ENCODE measurements around the gene MARCHF3.
"Not testable (repeated sequence)": the region's sequence is repeated elsewhere in the genome, so short reads cannot be mapped to it uniquely, and the experiment has no call there.

The MARCHF3 gene

GRCh38 chr5:127008300-127008975, 21.9 kb downstream of the MARCHF3 start:
- H3K23ac ChIP-seq (ENCODE audit: low read length): no peak overlapping the region
- no peaks in the 10 kb centered on the region for H3K9me3 ChIP-seq (ENCODE audit: insufficient read depth, low read depth, low read length)
- H3K4ac ChIP-seq (ENCODE audit: low read depth, low read length): no peak overlapping the region
- H3K79me1 ChIP-seq (ENCODE audit: low read length): no peaks in the 10 kb centered on the region
- no peak overlapping the region for H2AK5ac ChIP-seq (ENCODE audit: low read length)
- no peak overlapping the region for H3K18ac ChIP-seq (ENCODE audit: low read length)
- no peak overlapping the region for H2BK5ac ChIP-seq (ENCODE audit: low read depth, low read length, poor library complexity)
- H3K9ac ChIP-seq (ENCODE audit: low read length): no peak overlapping the region
- H3K79me2 ChIP-seq (ENCODE audit: control insufficient read depth, insufficient read depth, low read length, poor library complexity): no peaks in the 10 kb centered on the region
- DNase-seq: no peak
- H4K12ac ChIP-seq (ENCODE audit: low read depth, low read length): no peak overlapping the region
- H3K4me1 ChIP-seq (ENCODE audit: control insufficient read depth in 1 of 2, insufficient read depth in 2 of 2, low read length in 2 of 2): no peaks in the 10 kb centered on the region
- H3K36me3 ChIP-seq (ENCODE audit: control insufficient read depth in 1 of 2, insufficient read depth in 2 of 2, low read length in 2 of 2): no peaks in the 10 kb centered on the region
- WGBS (ENCODE audit: extremely low coverage, insufficient coverage, insufficient read length): no CpG with 5 or more reads among the region's 6 CpGs
- H3K14ac ChIP-seq (ENCODE audit: low read length): no peak overlapping the region
- no peak overlapping the region for H2BK120ac ChIP-seq (ENCODE audit: insufficient read depth, low read length, poor library complexity)
- no peak overlapping the region for H3K4me2 ChIP-seq (ENCODE audit: low read length)
- no peak overlapping the region for H4K8ac ChIP-seq (ENCODE audit: low read depth, low read length)
- no peak overlapping the region for H4K91ac ChIP-seq (ENCODE audit: low read depth, low read length)
- no peak overlapping the region for H2BK12ac ChIP-seq (ENCODE audit: low read length)
- H3K27ac ChIP-seq (ENCODE audit: low read depth, low read length): no peak overlapping the region
- H3K4me3 ChIP-seq (ENCODE audit: low read depth, low read length): no peak overlapping the region
- H3K27me3 ChIP-seq (ENCODE audit: insufficient read depth, low read length): no peaks in the 10 kb centered on the region
- H2AFZ ChIP-seq (ENCODE audit: insufficient read depth, low read length, poor library complexity): no peak overlapping the region

GRCh38 chr5:127007522-127007921, 22.8 kb downstream of the MARCHF3 start:
- Histone ChIP-seq H3K27me3 (ENCODE audit: insufficient read depth, low read length) (no peaks in the 10 kb centered on the region), H3K23ac (ENCODE audit: low read length) (no peak overlapping the region), H3K4ac (ENCODE audit: low read depth, low read length) (no peak overlapping the region), H3K9ac (ENCODE audit: low read length) (no peak overlapping the region), H2AFZ (ENCODE audit: insufficient read depth, low read length, poor library complexity) (no peak overlapping the region), H2BK5ac (ENCODE audit: low read depth, low read length, poor library complexity) (no peak overlapping the region), H2BK120ac (ENCODE audit: insufficient read depth, low read length, poor library complexity) (no peak overlapping the region), H4K12ac (ENCODE audit: low read depth, low read length) (no peak overlapping the region), H3K27ac (ENCODE audit: low read depth, low read length) (no peak overlapping the region), H3K79me2 (ENCODE audit: control insufficient read depth, insufficient read depth, low read length, poor library complexity) (no peaks in the 10 kb centered on the region), H3K36me3 (ENCODE audit: control insufficient read depth in 1 of 2, insufficient read depth in 2 of 2, low read length in 2 of 2) (no peaks in the 10 kb centered on the region), H3K18ac (ENCODE audit: low read length) (no peak overlapping the region), H2AK5ac (ENCODE audit: low read length) (no peak overlapping the region), H3K9me3 (ENCODE audit: insufficient read depth, low read depth, low read length) (no peaks in the 10 kb centered on the region), H3K4me3 (ENCODE audit: low read depth, low read length) (no peak overlapping the region), H4K91ac (ENCODE audit: low read depth, low read length) (no peak overlapping the region), H4K8ac (ENCODE audit: low read depth, low read length) (no peak overlapping the region), H2BK12ac (ENCODE audit: low read length) (no peak overlapping the region), H3K4me2 (ENCODE audit: low read length) (no peak overlapping the region), H3K4me1 (ENCODE audit: control insufficient read depth in 1 of 2, insufficient read depth in 2 of 2, low read length in 2 of 2) (peaks cover 0 to 4% of the 10 kb centered on the region in 2 experiments), H3K79me1 (ENCODE audit: low read length) (no peaks in the 10 kb centered on the region), H3K14ac (ENCODE audit: low read length) (no peak overlapping the region)
- WGBS (ENCODE audit: extremely low coverage, insufficient coverage, insufficient read length): no CpG with 5 or more reads among the region's 1 CpG
- no peak for DNase-seq

GRCh38 chr5:127006744-127007143, 23.6 kb downstream of the MARCHF3 start:
- Histone ChIP-seq H3K4me1 (ENCODE audit: control insufficient read depth in 1 of 2, insufficient read depth in 2 of 2, low read length in 2 of 2) (peaks cover 0 to 7% of the 10 kb centered on the region in 2 experiments), H3K27ac (ENCODE audit: low read depth, low read length) (no peak overlapping the region)

GRCh38 chr5:127005282-127005681, 25.1 kb downstream of the MARCHF3 start:
- H3K4me1 ChIP-seq (ENCODE audit: control insufficient read depth in 1 of 2, insufficient read depth in 2 of 2, low read length in 2 of 2): peaks cover 0 to 11% of the 10 kb centered on the region in 2 experiments
- not testable (repeated sequence) for H3K9me3 ChIP-seq (ENCODE audit: insufficient read depth, low read depth, low read length)

More at GRCh38 chr5:127006744-127007143, 23.6 kb downstream of the MARCHF3 start:
- Histone ChIP-seq H2AK5ac (ENCODE audit: low read length) (no peak overlapping the region), H3K23ac (ENCODE audit: low read length) (no peak overlapping the region), H3K27me3 (ENCODE audit: insufficient read depth, low read length) (no peaks in the 10 kb centered on the region), H3K36me3 (ENCODE audit: control insufficient read depth in 1 of 2, insufficient read depth in 2 of 2, low read length in 2 of 2) (no peaks in the 10 kb centered on the region), H4K91ac (ENCODE audit: low read depth, low read length) (no peak overlapping the region), H3K4me2 (ENCODE audit: low read length) (no peak overlapping the region), H3K9ac (ENCODE audit: low read length) (no peak overlapping the region), H2BK12ac (ENCODE audit: low read length) (no peak overlapping the region), H4K12ac (ENCODE audit: low read depth, low read length) (no peak overlapping the region), H4K8ac (ENCODE audit: low read depth, low read length) (no peak overlapping the region), H3K79me1 (ENCODE audit: low read length) (no peaks in the 10 kb centered on the region), H3K4ac (ENCODE audit: low read depth, low read length) (no peak overlapping the region), H2BK120ac (ENCODE audit: insufficient read depth, low read length, poor library complexity) (no peak overlapping the region), H3K9me3 (ENCODE audit: insufficient read depth, low read depth, low read length) (no peaks in the 10 kb centered on the region), H3K14ac (ENCODE audit: low read length) (no peak overlapping the region), H2BK5ac (ENCODE audit: low read depth, low read length, poor library complexity) (no peak overlapping the region), H3K79me2 (ENCODE audit: control insufficient read depth, insufficient read depth, low read length, poor library complexity) (no peaks in the 10 kb centered on the region), H2AFZ (ENCODE audit: insufficient read depth, low read length, poor library complexity) (no peak overlapping the region), H3K18ac (ENCODE audit: low read length) (no peak overlapping the region), H3K4me3 (ENCODE audit: low read depth, low read length) (no peak overlapping the region)
- no CpG with 5 or more reads among the region's 5 CpGs for WGBS (ENCODE audit: extremely low coverage, insufficient coverage, insufficient read length)
- no peak for DNase-seq

More at GRCh38 chr5:127005282-127005681, 25.1 kb downstream of the MARCHF3 start:
- not testable (repeated sequence) for H3K4me2 ChIP-seq (ENCODE audit: low read length); H3K79me2 ChIP-seq (ENCODE audit: control insufficient read depth, insufficient read depth, low read length, poor library complexity); H3K9ac ChIP-seq (ENCODE audit: low read length); H3K18ac ChIP-seq (ENCODE audit: low read length); H3K14ac ChIP-seq (ENCODE audit: low read length); H4K91ac ChIP-seq (ENCODE audit: low read depth, low read length); H3K23ac ChIP-seq (ENCODE audit: low read length); H3K4me3 ChIP-seq (ENCODE audit: low read depth, low read length); H3K4ac ChIP-seq (ENCODE audit: low read depth, low read length); H3K79me1 ChIP-seq (ENCODE audit: low read length); H3K36me3 ChIP-seq (ENCODE audit: control insufficient read depth in 1 of 2, insufficient read depth in 2 of 2, low read length in 2 of 2); H2BK120ac ChIP-seq (ENCODE audit: insufficient read depth, low read length, poor library complexity); H2AK5ac ChIP-seq (ENCODE audit: low read length); H3K27ac ChIP-seq (ENCODE audit: low read depth, low read length); DNase-seq; H2BK12ac ChIP-seq (ENCODE audit: low read length); H4K12ac ChIP-seq (ENCODE audit: low read depth, low read length); H2AFZ ChIP-seq (ENCODE audit: insufficient read depth, low read length, poor library complexity); H4K8ac ChIP-seq (ENCODE audit: low read depth, low read length); H3K27me3 ChIP-seq (ENCODE audit: insufficient read depth, low read length); H2BK5ac ChIP-seq (ENCODE audit: low read depth, low read length, poor library complexity)
- WGBS (ENCODE audit: extremely low coverage, insufficient coverage, insufficient read length): no CpG with 5 or more reads among the region's 3 CpGs
